ENCODE data around the gene DUSP10.

DNA sequence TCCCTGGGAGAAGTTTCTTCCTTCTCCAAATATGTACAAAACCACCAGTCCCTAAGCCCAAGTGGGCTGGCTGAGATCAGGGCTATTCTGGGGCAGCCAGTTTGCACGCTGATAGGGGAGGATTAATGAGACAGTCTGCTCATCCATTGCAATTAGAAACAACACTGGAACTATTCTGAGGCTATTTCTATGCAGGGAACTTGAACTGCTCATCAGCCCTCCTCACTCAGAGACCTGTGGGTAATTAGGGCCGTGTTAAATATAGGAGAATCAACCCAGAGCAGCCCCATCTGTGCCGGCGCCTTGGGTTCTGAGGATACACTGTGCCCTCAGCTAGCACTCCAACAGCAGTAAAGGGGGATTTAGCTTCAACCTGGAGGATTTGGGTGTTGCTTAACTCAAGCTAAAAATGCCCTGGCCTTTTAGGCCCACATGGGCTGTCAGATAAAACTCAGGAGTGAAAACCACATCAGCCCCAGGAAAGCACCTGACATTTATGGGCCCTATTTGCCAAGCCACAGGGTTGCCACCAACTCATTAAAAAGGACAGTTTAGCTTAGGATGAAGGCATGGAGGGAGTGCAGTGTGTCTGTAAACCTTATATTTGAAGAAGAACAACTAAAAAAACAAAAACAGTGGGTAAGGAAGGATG lies 53.9 kb downstream of the DUSP10 start:
- TF ChIP-seq POLR2AphosphoS5 (IDR thresholded peaks at IDR 0.05) = no peak
- no peak for TF ChIP-seq CTCF (IDR thresholded peaks at IDR 0.05; ENCODE audit: poor library complexity, severe bottlenecking)
- TF ChIP-seq TAF1 (IDR thresholded peaks at IDR 0.05; ENCODE audit: low read depth) = no peak
